ENCODE results near the gene OTOP2. TPM values are rescaled to one million over a fixed set of nuclear protein-coding genes. Genes with fewer than 3 reads are reported as not detected.

OTOP2 gene
- total RNA-seq, 1 donor from 2014 or later = not detected

DNA sequence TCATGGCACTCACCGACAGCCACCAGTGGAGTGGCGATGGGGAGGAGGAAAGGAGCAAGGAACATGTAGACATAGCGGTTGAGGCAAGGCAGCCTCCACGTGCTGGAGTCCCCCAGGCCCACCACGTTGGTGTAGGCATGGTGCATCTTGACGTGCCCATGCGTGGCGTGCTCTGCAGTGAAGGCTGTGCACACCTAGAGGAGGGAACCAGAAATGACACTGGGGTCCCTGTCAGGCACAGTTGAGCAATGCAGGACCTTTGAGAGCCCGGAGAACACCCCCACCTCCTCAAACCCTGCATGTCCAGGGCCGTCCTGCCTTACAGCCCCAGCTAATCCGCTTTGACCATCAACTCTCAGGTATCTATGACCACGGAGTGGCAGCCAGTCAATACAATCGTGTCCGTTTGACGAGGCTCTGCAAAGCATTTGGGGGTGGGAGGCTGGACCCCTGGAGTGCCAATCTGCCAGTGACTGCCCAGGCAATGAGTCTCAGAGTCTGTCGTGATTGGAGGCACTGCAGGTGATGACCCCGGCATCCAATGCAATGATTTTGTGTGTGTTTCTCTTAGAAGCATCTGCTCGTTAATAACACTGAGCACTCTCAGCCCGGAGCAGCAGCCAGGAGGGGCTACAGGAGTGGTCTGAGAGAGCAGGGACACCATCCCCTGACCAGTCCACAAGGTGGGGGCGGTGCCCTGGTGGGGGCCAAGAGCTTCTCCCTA lies 41.4 kb upstream of the OTOP2 start:
- TF ChIP-seq, protein P1, sequence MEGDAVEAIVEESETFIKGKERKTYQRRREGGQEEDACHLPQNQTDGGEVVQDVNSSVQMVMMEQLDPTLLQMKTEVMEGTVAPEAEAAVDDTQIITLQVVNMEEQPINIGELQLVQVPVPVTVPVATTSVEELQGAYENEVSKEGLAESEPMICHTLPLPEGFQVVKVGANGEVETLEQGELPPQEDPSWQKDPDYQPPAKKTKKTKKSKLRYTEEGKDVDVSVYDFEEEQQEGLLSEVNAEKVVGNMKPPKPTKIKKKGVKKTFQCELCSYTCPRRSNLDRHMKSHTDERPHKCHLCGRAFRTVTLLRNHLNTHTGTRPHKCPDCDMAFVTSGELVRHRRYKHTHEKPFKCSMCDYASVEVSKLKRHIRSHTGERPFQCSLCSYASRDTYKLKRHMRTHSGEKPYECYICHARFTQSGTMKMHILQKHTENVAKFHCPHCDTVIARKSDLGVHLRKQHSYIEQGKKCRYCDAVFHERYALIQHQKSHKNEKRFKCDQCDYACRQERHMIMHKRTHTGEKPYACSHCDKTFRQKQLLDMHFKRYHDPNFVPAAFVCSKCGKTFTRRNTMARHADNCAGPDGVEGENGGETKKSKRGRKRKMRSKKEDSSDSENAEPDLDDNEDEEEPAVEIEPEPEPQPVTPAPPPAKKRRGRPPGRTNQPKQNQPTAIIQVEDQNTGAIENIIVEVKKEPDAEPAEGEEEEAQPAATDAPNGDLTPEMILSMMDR (IDR thresholded peaks at IDR 0.05; ENCODE audit: partially characterized antibody, unreplicated experiment) = no peak
- Mint-ChIP-seq H3K27me3 (ENCODE audit: unreplicated experiment) (peaks cover 7% of the 10 kb centered on the region), H3K4me1 (ENCODE audit: low read depth, unreplicated experiment) (no peaks in the 10 kb centered on the region), H3K27ac (ENCODE audit: unreplicated experiment) (no peak overlapping the region), H3K9me3 (ENCODE audit: unreplicated experiment) (peaks cover 5% of the 10 kb centered on the region), H3K4me3 (ENCODE audit: unreplicated experiment) (no peak overlapping the region), H3K36me3 (ENCODE audit: unreplicated experiment) (no peaks in the 10 kb centered on the region)
- no peak for DNase-seq

DNA sequence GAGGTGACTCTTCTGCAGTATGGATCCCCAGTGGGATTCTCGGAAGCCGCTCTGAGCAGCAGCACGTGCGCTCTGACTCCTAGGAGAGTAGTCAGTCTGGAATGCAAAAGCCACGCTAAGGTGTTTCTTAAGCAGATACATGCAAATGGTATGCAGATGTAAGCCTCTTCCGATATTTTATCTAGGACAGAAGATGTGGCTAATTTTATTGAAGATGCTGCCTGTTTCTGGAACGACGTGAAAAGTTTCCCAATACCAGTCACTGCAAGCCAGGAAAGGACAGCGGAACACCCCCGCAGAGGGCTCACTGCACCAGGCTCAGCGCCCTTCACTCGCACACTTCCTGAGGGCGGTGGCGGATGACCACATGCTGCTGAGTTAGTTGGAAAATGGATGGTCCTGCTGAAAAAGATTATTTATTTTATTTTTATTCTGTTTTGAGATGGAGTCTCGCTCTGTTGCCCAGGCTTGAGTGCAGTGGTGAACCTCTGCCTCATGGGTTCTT lies 40.8 kb upstream of the OTOP2 start:
- peaks cover 5% of the 10 kb centered on the region for H3K9me3 Mint-ChIP-seq (ENCODE audit: unreplicated experiment)
- no peak overlapping the region for H3K27ac Mint-ChIP-seq (ENCODE audit: unreplicated experiment)
- no peak overlapping the region for H3K4me3 Mint-ChIP-seq (ENCODE audit: unreplicated experiment)
- no peaks in the 10 kb centered on the region for H3K4me1 Mint-ChIP-seq (ENCODE audit: low read depth, unreplicated experiment)
- TF ChIP-seq, protein P1 (IDR thresholded peaks at IDR 0.05; ENCODE audit: partially characterized antibody, unreplicated experiment) = no peak
- H3K36me3 Mint-ChIP-seq (ENCODE audit: unreplicated experiment) = no peaks in the 10 kb centered on the region
- H3K27me3 Mint-ChIP-seq (ENCODE audit: unreplicated experiment) = peaks cover 7% of the 10 kb centered on the region
- no peak for DNase-seq

DNA sequence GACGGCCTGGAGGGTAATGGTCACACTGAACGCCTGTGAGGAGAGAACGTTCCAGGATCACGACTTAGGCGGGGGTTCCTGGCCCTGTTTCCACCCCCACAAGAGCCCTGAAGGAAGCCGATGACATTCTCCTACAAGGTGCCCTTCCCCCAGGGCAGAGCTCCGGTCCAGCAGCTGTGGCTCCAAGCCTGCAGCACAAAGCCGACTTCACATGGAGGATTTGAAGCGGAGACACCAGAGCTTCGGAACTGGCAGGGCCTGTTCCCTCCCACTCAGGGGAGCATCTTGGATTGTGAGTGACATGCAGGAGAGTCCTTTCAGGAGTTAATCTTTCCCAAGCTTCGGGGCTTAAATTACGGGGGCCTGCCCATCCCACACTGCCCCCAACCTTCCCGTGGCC lies 35.6 kb upstream of the OTOP2 start:
- H3K27ac Mint-ChIP-seq (ENCODE audit: unreplicated experiment) = no peak overlapping the region
- no peak overlapping the region for H3K4me3 Mint-ChIP-seq (ENCODE audit: unreplicated experiment)
- no peaks in the 10 kb centered on the region for H3K36me3 Mint-ChIP-seq (ENCODE audit: unreplicated experiment)
- H3K27me3 Mint-ChIP-seq (ENCODE audit: unreplicated experiment) = peaks cover 8% of the 10 kb centered on the region
- no peaks in the 10 kb centered on the region for H3K4me1 Mint-ChIP-seq (ENCODE audit: low read depth, unreplicated experiment)
- no peak for DNase-seq
- TF ChIP-seq, protein P1 (IDR thresholded peaks at IDR 0.05; ENCODE audit: partially characterized antibody, unreplicated experiment) = no peak
- peaks cover 4% of the 10 kb centered on the region for H3K9me3 Mint-ChIP-seq (ENCODE audit: unreplicated experiment)

DNA sequence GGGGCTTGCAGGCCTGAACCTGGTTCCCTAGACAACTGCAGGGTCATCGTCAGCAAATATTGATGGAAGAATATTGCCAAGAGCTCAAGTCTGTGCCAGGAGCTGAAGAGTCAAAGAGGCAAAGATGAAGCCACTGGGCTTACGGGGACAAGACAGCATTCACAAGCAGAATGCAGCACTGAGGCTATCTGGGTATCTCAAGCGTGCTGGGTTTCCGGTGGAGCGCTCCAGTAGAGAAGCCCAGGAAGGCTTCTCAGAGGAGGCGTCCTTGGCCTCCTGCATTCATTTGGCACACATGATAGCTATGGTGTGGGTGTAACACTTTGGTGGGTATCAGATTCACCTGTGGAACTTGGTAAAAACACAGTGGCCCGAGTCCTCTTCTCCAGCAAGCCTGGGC lies 33.5 kb upstream of the OTOP2 start:
- H3K9me3 Mint-ChIP-seq (ENCODE audit: unreplicated experiment) = peaks cover 4% of the 10 kb centered on the region
- peaks cover 17% of the 10 kb centered on the region for H3K27me3 Mint-ChIP-seq (ENCODE audit: unreplicated experiment)
- H3K27ac Mint-ChIP-seq (ENCODE audit: unreplicated experiment) = no peak overlapping the region

More for the DNA sequence above, 33.5 kb upstream of the OTOP2 start:
- no peaks in the 10 kb centered on the region for H3K4me1 Mint-ChIP-seq (ENCODE audit: low read depth, unreplicated experiment)
- no peak for DNase-seq
- H3K36me3 Mint-ChIP-seq (ENCODE audit: unreplicated experiment) = no peaks in the 10 kb centered on the region
- no peak overlapping the region for H3K4me3 Mint-ChIP-seq (ENCODE audit: unreplicated experiment)
- TF ChIP-seq, protein P1 (IDR thresholded peaks at IDR 0.05; ENCODE audit: partially characterized antibody, unreplicated experiment) = no peak

Data from glutamatergic neuron (in vitro differentiated cells).